ENCODE data around the gene CACNG4. TPM values are rescaled to one million over a fixed set of nuclear protein-coding genes. Genes with fewer than 3 reads are reported as not detected.

Gene CACNG4
- total RNA-seq, 6 donors from 2014 or later: 2.1 to 27.8 (median 8.0) TPM

DNA sequence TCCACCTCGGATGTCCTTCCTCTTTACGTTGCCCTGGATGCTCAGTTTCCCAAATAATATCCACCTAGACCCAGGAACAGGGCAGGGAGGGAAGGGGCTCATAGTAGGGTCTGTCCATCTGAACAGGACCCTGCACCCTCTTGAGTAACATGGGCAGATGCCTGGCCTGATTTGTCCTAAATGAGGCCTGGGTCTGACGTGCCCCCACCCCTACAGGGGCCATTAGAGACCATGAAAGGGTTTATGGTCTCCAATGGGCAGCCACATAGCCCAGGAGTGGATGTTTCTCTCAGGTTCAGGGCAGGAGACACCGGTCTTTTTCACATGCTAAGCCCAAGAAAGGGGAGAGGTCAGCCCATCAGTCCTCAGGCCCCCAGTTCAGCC, 86.6 kb downstream of the CACNG4 start:
- DNase-seq: no peak
- no peak for ATAC-seq (ENCODE audit: low FRiP score in 2 of 2)
- WGBS, 2 donors: 67 to 84% methylated on average over 4 of the region's 4 CpGs
- Histone ChIP-seq H3K27ac (no peak overlapping the region), H3K36me3 (no peaks in the 10 kb centered on the region), H3K9me3 (peaks cover 10 to 32% (median 16%) of the 10 kb centered on the region in 4 donors), H3K27me3 (no peaks in the 10 kb centered on the region), H3K4me1 (no peaks in the 10 kb centered on the region), H3K4me3 (no peak overlapping the region)
- TF ChIP-seq EP300 (IDR thresholded peaks at IDR 0.05) (no peak), POLR2A (IDR thresholded peaks at IDR 0.05) (no peak), POLR2AphosphoS5 (IDR thresholded peaks at IDR 0.05) (no peak)
- TF ChIP-seq, protein P1, sequence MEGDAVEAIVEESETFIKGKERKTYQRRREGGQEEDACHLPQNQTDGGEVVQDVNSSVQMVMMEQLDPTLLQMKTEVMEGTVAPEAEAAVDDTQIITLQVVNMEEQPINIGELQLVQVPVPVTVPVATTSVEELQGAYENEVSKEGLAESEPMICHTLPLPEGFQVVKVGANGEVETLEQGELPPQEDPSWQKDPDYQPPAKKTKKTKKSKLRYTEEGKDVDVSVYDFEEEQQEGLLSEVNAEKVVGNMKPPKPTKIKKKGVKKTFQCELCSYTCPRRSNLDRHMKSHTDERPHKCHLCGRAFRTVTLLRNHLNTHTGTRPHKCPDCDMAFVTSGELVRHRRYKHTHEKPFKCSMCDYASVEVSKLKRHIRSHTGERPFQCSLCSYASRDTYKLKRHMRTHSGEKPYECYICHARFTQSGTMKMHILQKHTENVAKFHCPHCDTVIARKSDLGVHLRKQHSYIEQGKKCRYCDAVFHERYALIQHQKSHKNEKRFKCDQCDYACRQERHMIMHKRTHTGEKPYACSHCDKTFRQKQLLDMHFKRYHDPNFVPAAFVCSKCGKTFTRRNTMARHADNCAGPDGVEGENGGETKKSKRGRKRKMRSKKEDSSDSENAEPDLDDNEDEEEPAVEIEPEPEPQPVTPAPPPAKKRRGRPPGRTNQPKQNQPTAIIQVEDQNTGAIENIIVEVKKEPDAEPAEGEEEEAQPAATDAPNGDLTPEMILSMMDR (IDR thresholded peaks at IDR 0.05): no peak

DNA sequence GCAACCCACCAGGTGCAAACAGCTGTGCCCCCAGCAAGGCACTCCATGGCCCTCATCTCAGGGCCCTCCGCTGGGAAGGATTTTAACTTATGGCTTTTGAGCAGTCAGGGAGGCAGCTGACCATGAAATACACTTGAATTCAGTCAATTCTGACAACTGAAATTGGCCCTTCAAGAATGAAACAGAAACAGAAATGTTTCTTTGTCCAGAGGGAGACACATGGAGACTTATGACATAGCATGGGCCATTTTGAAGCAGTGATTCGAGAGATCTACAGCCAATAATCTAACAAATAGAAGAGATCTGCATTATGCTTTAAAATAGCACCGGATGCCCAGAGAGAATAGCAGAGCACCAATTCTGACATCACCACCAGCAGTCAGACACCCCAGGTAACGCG, 87.3 kb downstream of the CACNG4 start:
- WGBS, 2 donors: 93 to 96% methylated on average over 5 of the region's 5 CpGs
- no peak for ATAC-seq (ENCODE audit: low FRiP score in 2 of 2)
- TF ChIP-seq POLR2A (IDR thresholded peaks at IDR 0.05) (no peak), POLR2AphosphoS5 (IDR thresholded peaks at IDR 0.05) (no peak), EP300 (IDR thresholded peaks at IDR 0.05) (no peak)
- TF ChIP-seq, protein P1 (IDR thresholded peaks at IDR 0.05): no peak
- DNase-seq: no peak
- Histone ChIP-seq H3K9me3 (peaks cover 10 to 32% (median 16%) of the 10 kb centered on the region in 4 donors), H3K27ac (no peak overlapping the region), H3K36me3 (no peaks in the 10 kb centered on the region), H3K4me1 (no peaks in the 10 kb centered on the region), H3K4me3 (no peak overlapping the region), H3K27me3 (no peaks in the 10 kb centered on the region)

DNA sequence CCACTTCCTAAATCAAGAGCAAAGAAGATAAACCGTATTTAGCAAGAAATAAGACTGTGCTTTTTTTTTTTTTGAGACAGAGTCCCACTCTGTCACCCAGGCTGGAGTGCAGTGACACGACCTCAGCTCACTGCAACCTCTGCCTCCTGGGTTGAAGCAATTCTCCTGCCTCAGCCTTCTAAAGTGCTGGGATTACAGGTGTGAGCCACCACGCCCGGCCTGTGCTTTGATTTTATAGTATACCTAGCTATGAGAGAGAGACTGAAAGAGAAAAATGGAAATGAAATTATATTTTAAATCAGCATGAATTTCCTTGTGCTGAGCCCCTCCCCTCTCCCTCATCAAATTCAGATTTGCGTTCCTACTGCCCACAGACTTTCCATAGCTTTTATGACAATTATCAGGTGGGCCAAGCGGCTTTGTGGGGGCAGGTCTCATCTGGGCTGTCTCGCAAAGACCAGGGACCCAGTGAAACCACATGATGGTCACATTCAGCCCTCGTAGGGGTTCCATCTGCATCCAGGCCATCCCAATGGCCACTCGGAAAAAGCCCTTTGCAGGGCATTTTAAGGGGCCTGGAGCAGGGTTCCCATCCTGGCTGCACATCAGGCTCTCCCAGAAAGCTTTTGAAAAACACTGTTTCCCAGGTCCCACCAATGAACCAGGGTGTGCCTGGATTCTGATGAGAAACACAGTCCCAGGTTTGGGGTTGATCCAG, 88.4 kb downstream of the CACNG4 start:
- Histone ChIP-seq H3K4me3 (no peak overlapping the region), H3K36me3 (no peaks in the 10 kb centered on the region), H3K9me3 (peaks cover 10 to 25% (median 16%) of the 10 kb centered on the region in 4 donors), H3K27ac (no peak overlapping the region), H3K4me1 (no peaks in the 10 kb centered on the region), H3K27me3 (no peaks in the 10 kb centered on the region)
- ATAC-seq (ENCODE audit: low FRiP score in 2 of 2) (no peak), DNase-seq (no peak)
- 91 to 92% methylated on average over 8 to 9 of the region's 9 CpGs for WGBS, 2 donors
- TF ChIP-seq POLR2A (IDR thresholded peaks at IDR 0.05) (no peak), EP300 (IDR thresholded peaks at IDR 0.05) (no peak), POLR2AphosphoS5 (IDR thresholded peaks at IDR 0.05) (no peak)
- TF ChIP-seq, protein P1 (IDR thresholded peaks at IDR 0.05): no peak

DNA sequence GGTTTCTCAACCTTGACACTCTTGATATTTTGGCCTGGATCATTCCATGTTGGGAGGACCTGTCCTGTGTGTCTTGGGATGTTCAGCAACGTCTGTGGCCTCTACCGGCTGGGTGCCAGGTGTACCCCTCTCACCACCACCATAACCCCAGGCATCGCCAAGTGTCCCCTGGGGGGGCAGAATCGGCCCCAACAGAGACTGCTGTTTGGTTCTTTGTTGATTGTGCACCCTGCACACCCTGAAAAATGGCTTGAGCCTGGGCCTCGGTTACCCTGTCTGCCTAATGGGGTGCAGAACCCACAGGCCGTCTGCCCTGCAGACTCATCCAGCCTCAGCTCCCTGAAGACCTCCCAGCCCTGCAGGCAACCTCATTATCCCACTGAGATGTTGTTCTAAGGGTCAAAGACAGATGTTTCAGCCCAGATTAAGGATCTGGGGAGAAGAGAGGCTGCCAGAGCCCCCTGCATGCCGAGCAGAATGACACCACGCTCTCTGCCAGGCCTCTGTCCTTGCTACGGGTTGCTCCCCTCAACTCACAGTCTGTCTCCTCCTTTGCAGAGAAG, 89.0 kb downstream of the CACNG4 start:
- ATAC-seq (ENCODE audit: low FRiP score in 2 of 2): no peak
- no peak overlapping the region for H3K27ac ChIP-seq
- WGBS, 2 donors: 91 to 92% methylated on average over 5 to 9 of the region's 9 CpGs
- H3K4me3 ChIP-seq: no peak overlapping the region
- H3K36me3 ChIP-seq: no peaks in the 10 kb centered on the region
- H3K9me3 ChIP-seq: peaks cover 10 to 18% (median 12%) of the 10 kb centered on the region in 4 donors
- no peak for TF ChIP-seq POLR2AphosphoS5 (IDR thresholded peaks at IDR 0.05)
- no peak for TF ChIP-seq EP300 (IDR thresholded peaks at IDR 0.05)
- TF ChIP-seq, protein P1 (IDR thresholded peaks at IDR 0.05): no peak
- no peak for TF ChIP-seq POLR2A (IDR thresholded peaks at IDR 0.05)
- no peak for DNase-seq
- H3K4me1 ChIP-seq: no peaks in the 10 kb centered on the region
- no peaks in the 10 kb centered on the region for H3K27me3 ChIP-seq

All from upper lobe of left lung (tissue), 6 donors.